ENCODE results near the gene OSBPL5.

- no peak for TF ChIP-seq POLR2AphosphoS5 (IDR thresholded peaks at IDR 0.05)
- TF ChIP-seq, protein P1, sequence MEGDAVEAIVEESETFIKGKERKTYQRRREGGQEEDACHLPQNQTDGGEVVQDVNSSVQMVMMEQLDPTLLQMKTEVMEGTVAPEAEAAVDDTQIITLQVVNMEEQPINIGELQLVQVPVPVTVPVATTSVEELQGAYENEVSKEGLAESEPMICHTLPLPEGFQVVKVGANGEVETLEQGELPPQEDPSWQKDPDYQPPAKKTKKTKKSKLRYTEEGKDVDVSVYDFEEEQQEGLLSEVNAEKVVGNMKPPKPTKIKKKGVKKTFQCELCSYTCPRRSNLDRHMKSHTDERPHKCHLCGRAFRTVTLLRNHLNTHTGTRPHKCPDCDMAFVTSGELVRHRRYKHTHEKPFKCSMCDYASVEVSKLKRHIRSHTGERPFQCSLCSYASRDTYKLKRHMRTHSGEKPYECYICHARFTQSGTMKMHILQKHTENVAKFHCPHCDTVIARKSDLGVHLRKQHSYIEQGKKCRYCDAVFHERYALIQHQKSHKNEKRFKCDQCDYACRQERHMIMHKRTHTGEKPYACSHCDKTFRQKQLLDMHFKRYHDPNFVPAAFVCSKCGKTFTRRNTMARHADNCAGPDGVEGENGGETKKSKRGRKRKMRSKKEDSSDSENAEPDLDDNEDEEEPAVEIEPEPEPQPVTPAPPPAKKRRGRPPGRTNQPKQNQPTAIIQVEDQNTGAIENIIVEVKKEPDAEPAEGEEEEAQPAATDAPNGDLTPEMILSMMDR (IDR thresholded peaks at IDR 0.05): no peak
Measured at GRCh38 chr11:3087373-3087772, 77.7 kb downstream of the OSBPL5 start.
